ENCODE measurements around the gene SLK.

The SLK gene

DNA sequence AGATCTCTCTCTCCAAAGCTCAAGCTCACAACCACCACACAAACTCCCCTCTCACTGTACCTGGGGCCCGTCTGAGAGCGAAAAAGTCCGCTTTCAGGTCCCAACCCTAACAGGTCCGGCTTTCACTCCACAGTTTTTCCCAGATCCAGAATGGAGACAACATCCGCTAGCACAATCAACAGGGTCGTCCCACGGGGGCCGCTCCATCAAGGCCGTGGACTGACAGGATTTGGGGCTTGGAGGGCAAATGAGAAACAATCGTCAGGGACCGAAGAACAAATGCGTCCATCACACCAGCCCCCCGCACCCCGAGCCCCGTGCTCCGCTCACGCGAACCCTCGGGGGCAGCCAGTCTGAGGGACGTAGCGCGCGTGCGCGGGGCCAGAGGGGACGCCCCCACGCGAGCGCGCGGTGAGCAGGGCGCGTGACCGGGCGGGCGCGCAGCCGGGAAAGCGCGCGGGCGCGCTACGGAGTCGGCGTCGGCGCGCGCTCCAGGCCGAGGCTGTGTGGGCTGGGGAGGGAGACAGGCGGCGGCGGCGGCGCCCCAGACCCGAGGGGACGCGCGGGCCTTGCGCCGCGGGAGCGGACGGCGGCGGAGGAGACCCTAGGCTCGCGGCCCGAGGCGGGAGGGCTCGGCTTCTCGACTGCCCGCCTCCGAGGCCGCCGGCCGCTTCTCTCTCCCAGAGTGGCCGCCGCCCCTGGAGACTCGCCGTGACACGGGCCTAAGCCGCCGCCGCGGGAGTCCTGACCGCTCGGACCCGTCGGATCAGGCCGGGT lies at the start of gene SLK:
Gene SLK, plus strand, starts transcription at position 470 of the 777 bp plus-strand sequence. CDS start 606 bp downstream, outside the sequence.
- DNase-seq (ENCODE audit: low read depth): peak; percentile 58

DNA sequence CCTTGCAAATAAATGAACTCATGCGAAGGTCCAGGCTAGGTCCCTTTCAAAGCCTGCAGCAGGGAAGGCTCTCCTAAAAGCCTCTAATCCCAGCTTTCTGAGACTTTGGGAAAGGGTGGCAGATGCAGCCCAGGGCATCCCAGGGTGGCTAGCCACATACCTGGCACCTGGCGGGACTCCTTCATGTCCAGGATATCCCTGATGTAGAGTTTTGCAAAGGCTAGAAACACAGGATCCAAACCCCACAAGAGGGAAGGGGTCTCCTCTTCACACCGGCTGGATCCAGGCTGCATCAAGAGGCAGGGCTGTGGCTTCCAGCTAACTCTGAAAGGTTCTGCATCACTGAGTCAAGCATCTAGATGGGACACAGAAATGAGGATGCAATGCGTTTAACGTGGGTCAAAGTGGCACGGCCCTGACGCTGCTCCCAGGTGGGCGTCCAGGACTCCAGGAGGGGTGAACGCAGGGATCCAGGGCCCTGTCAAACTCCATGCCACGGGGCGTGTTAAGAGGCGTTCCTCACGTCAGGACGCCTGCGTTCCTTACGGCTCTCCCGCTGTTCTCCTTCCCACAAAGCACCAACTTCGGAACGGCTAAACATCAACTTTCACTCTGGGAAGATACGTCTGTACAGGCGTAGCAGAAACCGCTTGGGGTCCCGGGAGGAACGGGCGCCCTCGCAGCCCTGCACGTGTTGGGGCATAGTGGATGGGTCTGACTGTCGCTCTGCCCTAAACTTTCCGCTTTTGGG lies 49.5 kb upstream of the SLK start:
- DNase-seq (ENCODE audit: low read depth): no peak

DNA sequence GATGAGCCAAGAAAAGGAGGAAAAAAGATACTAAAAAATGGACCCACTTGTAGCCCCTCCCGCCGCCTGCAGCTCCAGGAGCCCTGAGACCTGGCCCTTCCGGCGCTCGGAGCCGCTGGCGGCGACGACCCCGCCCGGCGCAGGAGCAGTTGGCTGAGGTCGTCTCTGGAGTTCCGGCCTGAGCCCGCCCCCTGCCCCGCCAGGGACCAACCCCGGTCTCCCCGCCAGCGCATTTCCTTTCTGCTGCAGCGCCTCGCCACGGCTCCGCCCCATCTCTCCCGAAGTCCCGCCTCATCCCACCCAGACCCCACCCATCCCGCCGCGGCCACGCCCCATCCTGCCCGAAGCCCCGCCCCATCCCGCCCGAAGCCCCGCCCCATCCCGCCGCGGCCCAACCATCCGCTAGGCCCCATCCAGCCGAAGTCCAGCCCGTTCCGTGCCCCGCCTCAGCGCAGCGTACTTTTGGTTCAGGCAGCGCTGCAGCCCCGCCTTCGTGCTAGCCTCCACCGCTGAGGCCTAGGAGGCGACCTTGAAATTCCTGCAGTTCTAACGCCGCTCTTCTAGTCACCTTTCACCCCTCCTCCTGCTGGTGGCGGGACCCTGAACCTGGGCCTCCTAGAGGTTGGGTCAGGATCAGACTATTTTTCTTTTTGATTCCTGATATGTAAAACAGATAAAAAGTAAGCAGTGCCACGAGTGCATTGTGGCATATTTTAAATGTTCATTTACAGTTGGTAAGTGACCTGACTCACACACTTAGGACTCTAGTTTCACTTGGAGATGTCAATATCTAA lies 48.7 kb upstream of the SLK start, which contains the start of gene STN1:
Gene STN1, minus strand, starts transcription at position 132 of the 794 bp plus-strand sequence. CDS start 590 bp downstream, outside the sequence.
- peak; percentile 87 for DNase-seq (ENCODE audit: low read depth)

DNA sequence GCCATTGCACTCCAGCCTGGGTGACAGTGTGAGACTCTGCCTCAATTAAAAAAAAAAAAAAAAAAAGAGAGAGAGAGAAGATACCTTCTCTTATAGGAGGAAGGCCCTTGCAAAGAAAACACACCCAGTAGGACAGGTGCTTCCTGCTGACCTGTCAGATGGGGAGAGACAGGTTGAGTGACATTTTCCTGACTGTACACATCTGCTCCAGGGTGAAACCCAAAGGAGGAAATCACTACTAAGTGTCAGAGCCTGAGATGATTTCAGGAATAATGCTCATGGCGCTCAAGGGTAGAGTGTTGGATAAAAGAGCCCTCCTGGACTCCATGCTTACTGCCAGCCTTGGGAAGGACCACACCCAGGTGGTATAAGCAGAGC lies 47.3 kb upstream of the SLK start:
- no peak for DNase-seq (ENCODE audit: low read depth)

DNA sequence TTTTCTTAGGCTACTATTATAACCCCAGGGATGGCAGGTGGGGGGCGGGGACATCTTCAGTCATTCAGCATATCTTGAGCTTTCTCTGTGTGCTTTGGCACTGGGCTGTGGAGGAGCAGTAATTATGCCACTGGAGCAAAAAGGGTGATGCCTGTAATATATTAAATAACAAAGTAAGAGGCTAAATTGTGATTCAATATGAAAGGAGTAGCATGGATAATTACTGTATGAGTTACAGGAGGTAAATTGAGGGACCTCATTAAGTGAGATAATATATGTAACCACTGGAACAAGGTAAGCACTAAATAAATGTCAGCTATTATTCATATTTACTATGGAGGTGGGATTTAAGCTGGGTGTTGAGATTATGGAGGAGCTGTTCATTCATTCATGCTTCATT lies 45.7 kb upstream of the SLK start:
- no peak for DNase-seq (ENCODE audit: low read depth)

DNA sequence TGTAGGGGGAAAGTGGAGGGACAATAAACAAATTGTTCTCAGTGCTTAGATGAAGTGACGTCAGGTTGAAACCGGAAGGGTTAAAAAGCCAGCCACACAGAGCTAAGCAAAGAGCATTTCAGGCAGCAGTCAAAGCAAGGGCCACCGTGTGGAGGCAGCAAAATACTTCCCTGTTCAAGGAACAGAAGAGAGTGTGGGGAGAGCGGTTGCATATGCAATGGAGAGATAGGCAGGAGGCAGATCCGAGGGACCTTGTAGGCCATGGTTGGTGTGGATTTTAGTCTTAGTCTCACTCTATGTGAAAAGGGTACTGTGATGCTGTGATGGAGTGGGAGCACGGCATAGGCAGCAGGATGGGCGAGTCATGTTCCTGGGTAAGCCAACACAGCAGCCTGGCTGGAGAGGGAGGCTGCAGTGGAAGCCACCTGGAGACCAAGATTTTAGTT lies 45.2 kb upstream of the SLK start:
- DNase-seq (ENCODE audit: low read depth): no peak

DNA sequence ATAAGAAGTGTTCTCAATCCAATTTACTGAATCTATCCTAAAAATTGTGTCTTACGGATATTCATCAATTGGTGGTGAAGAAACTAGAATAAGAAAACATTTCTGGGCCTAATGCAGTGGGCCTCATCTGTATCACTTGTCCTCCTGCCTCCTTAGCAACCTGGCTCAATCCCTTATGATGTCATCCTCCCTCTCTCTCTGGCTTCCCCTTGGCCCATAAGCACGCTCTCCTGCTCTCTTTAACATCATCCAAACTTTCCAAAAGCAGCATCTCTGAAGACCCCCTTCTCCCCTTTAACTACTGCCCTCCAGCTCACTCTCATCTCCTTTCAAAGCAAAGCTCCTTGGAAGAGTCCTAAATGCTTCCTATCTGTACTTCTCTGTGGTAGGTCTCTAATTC lies 44.3 kb upstream of the SLK start:
- no peak for DNase-seq (ENCODE audit: low read depth)

DNA sequence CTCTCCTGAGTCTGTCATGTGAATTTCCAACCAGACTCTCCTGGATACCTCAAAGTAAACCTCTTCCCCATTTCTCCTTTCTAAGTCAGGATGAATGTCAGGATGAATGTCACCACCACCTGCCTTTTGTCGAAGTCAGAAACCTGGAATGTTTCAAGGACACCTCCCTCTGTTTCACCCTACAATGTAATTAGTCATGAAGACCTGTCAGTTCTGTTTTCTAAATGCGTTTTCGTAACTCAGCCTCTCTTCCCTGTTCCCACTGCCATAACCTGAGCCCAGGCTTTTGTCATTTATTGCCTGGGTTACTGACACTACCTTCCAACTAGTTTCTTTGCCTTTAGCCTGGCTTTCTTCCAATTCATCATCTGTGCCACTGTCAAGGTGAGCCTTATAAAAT lies 43.4 kb upstream of the SLK start:
- no peak for DNase-seq (ENCODE audit: low read depth)

DNA sequence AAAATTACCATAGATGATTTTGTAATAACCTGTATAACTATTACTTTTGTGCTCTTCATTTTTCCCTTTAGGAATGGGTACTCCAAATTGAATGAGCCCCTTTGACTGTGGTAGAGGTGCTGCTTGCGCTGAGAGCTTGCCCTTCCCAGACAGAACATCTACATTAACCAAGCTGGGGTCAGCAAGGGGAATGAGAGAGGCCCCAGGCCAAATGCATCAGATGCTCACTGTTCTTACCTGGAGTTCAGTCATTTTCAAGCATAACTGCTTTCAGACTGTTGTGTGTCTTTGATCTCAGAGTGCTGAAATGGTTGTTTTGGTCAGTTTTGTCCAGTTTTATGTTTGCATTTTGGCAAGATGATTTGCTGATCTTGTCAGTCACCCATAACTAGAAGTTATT lies 41.3 kb upstream of the SLK start:
- no peak for DNase-seq (ENCODE audit: low read depth)

DNA sequence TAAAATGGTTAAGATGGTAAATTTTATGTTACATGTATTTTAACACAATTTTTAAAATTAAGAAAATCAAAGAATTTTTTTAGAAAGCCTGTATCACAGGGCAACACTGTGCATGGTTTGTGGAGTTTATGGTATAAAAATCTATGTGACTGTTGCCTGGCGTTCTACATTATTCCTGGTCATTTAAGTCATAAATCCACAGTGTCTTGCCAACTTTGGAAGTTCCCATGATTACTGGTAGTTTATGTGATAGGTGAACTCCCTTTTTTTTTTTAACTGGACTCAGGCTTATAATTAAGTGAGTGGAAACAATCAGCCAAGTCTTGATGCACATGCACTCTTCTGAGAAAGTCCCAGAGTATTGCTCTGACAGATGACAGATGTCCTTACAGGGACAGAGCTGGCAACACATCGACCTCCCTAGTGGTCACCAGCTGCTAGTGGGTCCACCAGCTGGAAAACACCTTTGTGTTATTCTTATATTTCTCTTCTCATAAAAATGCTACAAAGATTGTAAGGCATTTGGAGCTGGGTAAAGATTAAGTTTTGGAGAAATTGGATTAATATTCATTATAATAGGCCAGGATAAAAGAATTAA lies 40.1 kb upstream of the SLK start:
- no peak for DNase-seq (ENCODE audit: low read depth)

DNA sequence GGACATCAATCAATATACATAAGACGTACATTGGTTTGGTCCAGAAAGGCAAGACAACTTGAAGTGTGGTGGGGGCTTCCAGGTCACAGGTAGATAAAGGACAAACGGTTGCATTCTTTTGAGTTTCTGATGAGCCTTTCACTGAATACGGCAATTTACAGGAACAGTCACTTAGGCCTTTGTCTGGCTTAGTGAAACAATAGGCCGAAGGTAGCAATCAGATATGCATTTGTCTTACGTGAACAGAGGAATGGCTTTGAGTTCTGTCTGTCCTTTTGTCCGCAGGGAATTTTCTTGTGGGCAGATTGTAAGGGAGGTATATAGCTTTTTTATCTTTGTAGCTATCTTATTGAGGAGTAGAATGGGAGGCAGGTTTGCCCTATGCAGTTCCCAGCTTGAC lies 38.2 kb upstream of the SLK start:
- no peak for DNase-seq (ENCODE audit: low read depth)

DNA sequence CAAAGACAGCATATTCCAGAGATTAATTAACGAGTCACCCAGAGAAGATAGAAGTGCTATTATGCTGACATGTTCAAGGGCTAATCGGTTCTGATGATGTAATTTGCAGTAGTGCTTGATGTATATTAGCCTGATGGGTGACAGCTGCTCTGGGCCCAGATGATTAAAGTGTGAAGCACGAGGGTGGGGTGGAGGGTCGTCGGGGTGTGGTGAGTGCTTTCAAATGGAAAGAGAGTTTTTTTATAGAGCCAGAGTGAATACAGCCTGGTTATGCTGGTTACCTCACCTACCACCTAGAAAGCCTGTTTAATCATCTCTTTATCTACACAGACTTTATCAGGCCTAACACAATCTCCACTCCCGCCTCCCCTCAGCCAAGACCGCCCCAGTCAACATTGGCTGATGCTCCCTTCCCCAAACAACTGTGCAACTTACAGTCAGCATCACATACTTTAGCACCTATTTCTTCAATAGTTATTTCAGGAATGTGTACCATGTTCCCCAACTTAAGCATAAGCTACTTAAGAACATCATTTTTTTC lies 37.5 kb upstream of the SLK start:
- DNase-seq (ENCODE audit: low read depth): no peak

DNA sequence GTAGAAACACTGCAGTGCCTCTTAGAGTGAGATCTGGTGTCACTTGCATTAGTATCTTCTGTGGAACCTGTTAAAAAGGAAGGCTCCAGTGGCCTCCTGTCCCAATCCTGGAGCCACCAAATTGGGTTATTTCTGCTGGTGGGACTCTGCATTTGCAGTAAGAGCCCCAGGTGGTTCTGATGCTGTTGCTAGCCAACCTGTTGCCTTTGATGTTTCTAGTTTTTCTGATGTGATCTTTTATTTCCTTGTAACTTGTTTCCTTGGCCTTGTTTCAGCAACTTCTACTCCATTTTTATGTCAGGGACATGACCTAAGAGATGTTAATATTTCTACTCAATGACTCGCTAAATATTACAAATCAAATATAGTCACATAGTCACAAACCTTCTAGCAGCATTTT lies 36.5 kb upstream of the SLK start:
- no peak for DNase-seq (ENCODE audit: low read depth)

DNA sequence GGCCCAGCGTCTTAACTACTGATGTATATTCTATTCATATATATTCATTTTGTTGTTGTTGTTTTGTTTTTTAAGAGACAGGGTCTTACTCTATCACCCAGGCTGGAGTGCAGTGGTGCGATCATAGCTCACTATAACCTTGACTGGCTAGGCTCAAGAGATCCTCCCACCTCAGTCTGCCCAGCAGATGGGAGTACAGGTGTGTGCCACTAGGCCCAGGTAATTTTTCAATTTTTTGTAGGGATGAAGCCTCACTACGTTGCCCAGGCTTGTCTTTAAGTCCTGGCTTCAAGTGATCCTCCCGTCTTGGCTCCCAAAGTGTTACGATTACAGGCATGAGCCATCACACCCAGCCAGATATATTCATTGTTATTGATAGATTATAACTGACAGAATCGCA lies 36.1 kb upstream of the SLK start:
- no peak for DNase-seq (ENCODE audit: low read depth)

DNA sequence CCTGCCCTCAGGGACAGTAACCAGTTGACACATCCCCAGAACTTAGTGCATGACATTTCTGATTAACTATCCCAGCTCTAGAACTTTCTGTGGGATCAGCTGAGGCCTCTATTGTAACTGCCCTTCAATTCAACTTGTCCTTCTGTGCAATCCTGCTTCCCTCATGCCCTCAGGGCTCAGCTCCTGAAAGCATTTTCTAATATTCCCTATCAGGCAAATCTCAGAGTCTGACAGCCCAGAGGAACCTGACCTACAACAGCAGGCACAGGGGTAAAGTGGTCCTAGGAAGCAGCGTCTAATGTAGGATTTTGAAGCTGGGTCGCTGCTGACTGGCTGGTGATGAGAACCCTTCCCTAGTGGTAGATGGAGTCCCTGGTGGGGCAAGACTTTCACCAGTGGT lies 35.3 kb upstream of the SLK start:
- no peak for DNase-seq (ENCODE audit: low read depth)

DNA sequence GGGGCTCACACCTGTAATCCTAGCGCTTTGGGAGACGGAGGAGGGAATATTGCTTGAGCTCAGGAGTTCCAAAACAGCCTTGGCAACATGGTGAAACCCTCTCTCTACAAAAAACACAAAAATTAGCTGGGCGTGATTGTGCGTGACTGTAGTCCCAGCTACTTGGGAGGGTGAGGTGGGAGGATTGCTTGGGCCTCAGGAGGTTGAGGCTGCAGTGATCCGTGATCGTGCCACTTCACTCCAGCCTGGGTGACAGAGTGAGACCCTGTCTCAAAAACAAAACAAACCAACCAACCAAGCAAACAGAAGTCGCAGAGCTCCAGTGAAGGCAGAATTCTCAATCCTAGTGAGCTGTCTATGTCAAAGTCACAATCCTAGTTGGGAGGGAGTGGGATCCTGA lies 34.7 kb upstream of the SLK start:
- no peak for DNase-seq (ENCODE audit: low read depth)

DNA sequence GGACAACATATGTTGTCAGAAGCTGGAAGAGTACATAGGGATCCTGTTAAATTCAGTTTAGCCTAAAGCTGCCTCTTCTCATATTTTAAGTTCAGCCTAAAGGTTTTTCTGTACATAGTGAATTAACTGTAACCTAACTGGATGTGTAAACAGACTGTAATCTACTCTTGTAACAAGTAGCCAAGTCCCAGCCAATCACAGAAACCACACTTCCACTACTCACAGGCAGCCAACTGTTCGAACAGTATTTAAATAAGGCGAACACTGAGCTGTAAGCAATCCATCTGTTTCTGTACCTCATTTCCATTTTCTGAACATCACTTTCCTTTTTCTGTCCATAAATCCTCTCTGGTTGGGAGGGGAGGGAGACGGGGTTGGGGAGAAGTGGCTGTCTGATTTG lies 34.0 kb upstream of the SLK start:
- no peak for DNase-seq (ENCODE audit: low read depth)

DNA sequence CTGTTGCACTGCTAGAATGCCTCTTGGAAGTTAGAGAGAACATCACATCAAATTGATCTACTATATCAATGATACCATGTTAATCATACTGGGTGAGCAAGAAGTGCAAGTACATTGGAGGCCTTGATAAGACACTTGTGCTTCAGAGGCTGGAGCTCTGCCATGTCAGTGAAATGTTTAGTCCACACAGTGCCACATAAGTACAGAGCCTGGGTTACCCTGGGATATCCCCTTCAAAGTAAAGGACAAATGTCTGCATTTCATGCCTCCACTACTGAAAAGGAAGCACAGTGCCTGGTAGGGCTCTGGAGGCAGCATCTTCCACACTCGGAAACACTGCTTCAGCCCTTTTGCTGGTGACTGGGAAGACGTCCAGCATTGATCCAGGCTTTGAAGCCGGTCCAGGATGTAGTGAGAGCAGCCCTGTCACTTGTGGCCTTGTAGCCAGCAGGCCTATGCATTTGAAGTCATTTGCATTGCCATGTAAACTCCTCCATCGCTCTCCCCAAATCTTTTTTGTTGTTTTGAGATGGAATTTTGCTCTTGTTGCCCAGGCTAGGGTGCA lies 33.3 kb upstream of the SLK start:
- no peak for DNase-seq (ENCODE audit: low read depth)

DNA sequence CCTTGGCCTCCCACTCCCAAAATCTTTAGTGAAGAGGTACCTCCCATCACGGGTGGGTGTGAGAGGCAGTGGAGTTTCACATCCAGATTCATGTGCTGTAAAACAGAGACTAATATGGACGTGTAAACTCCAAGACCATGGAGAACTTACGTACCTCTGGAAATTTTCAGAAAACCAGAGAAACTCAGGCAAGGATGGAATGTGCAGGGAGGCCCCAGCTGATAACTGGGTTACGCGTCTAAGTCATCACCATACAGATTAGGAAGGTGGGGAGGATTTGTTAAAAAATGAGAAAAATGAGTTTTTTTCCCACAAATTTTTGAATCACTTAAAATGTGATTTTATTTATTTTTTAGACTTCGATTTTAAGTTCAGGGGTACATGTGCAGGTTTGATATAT lies 32.6 kb upstream of the SLK start:
- no peak for DNase-seq (ENCODE audit: low read depth)

DNA sequence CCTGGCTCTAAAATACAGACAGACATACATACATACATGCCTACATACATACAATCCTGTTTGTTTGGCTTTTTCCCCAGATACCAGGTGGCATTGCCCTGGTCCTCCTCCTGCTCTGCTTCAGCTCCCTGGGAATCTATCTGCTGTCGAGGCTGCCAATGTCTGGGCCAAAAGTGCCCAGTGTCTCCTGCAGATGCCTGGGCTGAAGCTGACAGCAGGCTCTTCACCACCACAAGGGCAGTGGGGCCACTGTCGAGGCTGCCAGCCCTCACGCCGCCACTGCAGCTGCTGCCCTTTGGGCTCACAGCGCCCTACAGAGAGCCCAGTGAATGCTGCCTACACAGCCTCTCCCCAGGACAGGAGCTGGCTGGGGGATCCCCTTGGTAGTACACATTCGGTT lies 30.9 kb upstream of the SLK start:
- no peak for DNase-seq (ENCODE audit: low read depth)

DNA sequence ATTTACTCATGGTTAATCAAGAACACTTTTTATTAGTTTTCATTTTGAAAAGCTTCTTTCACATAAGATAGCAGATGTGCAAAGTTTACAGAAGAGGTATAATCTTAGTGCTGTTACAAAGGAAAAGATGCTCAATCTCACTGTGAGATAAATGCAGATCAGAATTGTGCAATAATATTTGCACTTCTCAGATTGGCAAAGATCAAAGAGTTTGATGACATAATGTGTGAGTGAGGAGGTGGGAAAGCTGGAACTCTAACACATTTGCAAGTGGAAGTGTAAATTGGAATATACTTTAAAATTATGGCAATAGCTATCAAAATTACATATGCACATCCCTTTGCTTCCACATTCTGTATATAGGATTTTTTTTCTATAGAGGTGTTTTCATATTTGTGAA lies 27.4 kb upstream of the SLK start:
- no peak for DNase-seq (ENCODE audit: low read depth)

DNA sequence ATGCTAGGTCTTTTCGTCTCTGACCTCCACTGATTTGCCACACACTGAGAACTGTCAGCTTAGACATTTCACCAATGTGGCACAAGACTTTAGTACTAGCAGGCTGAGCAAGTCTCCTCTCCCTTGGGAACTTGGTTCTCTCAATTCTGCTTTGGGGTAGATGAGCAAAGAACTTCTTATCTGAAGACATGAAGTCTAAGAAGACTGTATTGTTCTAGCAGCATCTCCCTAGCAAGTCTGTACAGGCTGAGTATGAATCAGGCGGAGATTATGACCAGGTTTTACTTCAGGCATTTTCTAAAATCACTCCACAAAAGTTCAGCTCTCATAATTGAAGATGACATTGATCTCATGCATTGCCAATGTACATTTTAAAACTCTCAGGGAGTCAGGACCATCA lies 25.1 kb upstream of the SLK start:
- no peak for DNase-seq (ENCODE audit: low read depth)
